Duodenal mucosa (tissue), 2 donors: Measurements from ENCODE around the gene RSPRY1.

Experiments used
- H3K27ac ChIP-seq: one replicate; pipeline ENCODE4 v1.7.0; 2013; ENCODE audit warnings: low read depth, low read length
- H3K27me3 ChIP-seq, 2 donors: one replicate each; pipeline ENCODE4 v1.7.0; 2013; ENCODE audit warnings: low read length in 2 of 2, control low read depth in 1 of 2; ENCODE audit not compliant: insufficient read depth in 2 of 2, control insufficient read depth in 1 of 2
- H3K36me3 ChIP-seq, 2 donors: one replicate each; pipeline ENCODE4 v1.7.0; 2013; ENCODE audit warnings: low read length in 2 of 2, control low read depth in 1 of 2; ENCODE audit not compliant: insufficient read depth in 2 of 2, control insufficient read depth in 1 of 2
- H3K4me1 ChIP-seq, 2 donors: one replicate each; pipeline ENCODE4 v1.7.0; 2013; ENCODE audit warnings: low read length in 2 of 2, control low read depth in 1 of 2; ENCODE audit not compliant: insufficient read depth in 2 of 2, control insufficient read depth in 1 of 2
- H3K4me3 ChIP-seq, 2 donors: one replicate each; pipeline ENCODE4 v1.7.0; 2013; ENCODE audit warnings: low read length in 2 of 2, low read depth in 1 of 2
- H3K9ac ChIP-seq, 2 donors: one replicate each; pipeline ENCODE4 v1.7.0; 2013; ENCODE audit warnings: low read length in 2 of 2, low read depth in 1 of 2
- H3K9me3 ChIP-seq, 2 donors: one replicate each; pipeline ENCODE4 v1.7.0; 2013; ENCODE audit warnings: low read length in 2 of 2, control low read depth in 1 of 2; ENCODE audit not compliant: control insufficient read depth in 1 of 2

RSPRY1 gene

DNA sequence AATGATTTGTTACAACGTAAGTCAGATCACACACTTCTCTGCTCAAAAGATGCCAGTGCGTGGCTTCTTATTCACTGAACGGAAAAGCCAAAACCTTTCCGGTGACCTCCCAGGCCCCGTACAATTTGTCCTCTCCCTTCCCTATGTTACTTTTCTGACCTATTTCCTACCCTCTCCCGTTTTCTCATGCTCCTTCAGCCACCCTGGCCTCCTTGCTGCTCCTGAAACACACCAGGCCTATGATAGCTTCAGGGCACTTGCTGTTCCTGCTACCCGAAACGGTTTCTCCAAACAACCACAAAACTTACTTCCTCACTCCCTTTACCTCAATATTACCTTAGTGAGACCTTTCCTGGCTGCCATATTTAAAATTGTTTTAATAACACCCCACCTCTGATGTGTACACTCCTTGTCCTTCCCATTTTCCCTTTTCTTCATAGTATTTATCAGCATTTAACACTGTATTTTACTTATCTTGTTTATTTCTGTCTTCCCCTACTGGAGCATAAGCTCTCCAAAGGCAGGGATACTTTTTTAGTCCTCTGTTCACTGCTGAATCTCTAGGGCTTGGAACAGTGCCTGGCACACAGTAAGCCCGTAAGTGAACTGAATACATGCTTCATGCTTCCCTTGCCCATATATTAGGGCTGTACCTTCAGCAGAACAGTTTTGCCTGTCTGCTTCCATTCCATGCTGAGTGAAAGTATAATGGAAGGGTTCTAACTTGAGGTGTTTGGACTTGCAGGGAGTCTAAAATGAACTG lies 48.0 kb downstream of the RSPRY1 start:
- Histone ChIP-seq H3K4me1 (no peaks in the 10 kb centered on the region), H3K27me3 (no peaks in the 10 kb centered on the region), H3K4me3 (no peak overlapping the region), H3K36me3 (peaks cover 46 to 70% of the 10 kb centered on the region in 2 donors), H3K9me3 (no peaks in the 10 kb centered on the region), H3K27ac (no peak overlapping the region), H3K9ac (no peak overlapping the region)

DNA sequence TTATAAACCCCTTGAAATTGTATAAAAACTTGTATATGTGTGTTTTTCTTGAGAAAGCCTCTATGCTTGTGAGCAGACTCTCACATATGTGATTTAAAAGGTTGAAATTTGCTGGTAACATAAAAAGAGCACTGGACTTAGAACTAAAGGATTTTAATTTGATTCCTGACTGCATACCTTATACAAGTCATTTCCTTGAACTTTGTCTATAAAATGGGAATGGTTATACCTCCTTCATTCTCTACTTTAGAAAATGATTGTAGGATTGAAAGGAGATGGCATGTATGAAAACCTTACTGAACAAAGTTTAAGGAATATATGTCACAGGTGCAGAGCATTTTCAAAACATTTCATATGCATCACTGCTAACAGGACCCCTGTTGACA lies 48.6 kb downstream of the RSPRY1 start:
- Histone ChIP-seq H3K36me3 (peaks cover 50 to 71% of the 10 kb centered on the region in 2 donors), H3K4me1 (no peaks in the 10 kb centered on the region), H3K9ac (no peak overlapping the region), H3K9me3 (no peaks in the 10 kb centered on the region), H3K27me3 (no peaks in the 10 kb centered on the region), H3K4me3 (no peak overlapping the region), H3K27ac (no peak overlapping the region)

DNA sequence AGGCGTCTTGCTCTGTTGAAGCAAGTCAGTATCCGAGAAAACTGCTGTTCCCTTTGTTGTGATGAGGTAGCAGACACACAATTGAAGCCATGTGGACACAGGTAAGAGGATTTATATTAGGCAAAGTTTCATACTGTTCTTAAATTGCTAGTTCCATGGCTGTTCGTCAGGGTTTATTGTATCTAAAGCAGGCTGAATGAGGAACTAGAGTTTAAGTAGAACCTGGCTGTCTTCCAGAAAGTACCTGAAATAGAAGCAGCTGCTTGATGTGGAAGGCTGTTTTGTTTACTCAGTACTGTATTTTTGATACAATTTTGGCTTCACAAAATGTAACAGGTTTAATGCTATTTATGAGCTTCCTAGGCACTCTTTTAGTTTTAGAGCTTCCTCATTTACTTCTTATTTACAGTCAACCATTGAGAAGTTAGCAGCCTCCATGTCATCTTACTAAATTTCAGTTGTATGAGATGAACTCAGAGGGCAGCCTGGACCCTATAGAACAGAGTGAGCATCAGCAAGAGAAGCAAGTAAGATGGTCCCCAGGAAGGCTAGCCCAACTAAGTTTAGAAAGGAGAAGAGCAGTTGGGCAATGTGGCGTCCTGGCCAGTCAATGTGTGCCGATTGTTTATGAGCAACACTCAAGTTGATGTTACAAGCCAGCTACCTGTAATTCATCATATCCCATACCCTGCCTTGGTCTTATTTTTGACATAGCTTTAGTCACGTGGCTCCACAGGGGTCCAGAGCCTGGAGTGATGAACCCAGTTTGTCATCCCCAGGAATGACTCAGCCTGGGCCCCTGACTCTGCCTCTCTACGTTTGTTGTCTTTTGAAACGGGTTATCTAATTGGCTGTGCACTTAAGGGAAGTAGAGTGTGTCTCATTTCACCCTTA lies 49.2 kb downstream of the RSPRY1 start:
- Histone ChIP-seq H3K9me3 (no peaks in the 10 kb centered on the region), H3K4me3 (no peak overlapping the region), H3K36me3 (peaks cover 50 to 68% of the 10 kb centered on the region in 2 donors), H3K4me1 (peaks cover 0 to 1% of the 10 kb centered on the region in 2 donors), H3K9ac (no peak overlapping the region), H3K27ac (no peak overlapping the region), H3K27me3 (no peaks in the 10 kb centered on the region)

DNA sequence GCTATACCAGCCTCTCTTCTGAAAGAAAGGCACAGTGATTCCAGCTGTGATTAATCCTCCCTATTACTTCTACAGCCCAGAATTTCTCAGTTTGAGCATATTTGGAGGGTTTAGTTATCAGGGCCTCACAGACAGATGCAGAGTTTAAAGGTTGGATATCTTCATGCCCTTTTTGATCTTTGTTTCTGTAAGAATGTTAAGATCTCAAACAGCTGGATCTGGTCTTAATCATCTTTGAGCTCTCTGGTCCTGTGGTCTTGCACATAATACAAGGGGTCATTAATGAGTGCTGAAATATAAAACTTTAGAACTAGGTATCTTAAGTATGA lies 49.9 kb downstream of the RSPRY1 start:
- peaks cover 3 to 7% of the 10 kb centered on the region in 2 donors for H3K4me1 ChIP-seq
- H3K36me3 ChIP-seq = peaks cover 45 to 62% of the 10 kb centered on the region in 2 donors
- H3K27me3 ChIP-seq = no peaks in the 10 kb centered on the region
- H3K27ac ChIP-seq = no peak overlapping the region
- no peak overlapping the region for H3K4me3 ChIP-seq
- H3K9me3 ChIP-seq = no peaks in the 10 kb centered on the region
- H3K9ac ChIP-seq = no peak overlapping the region

DNA sequence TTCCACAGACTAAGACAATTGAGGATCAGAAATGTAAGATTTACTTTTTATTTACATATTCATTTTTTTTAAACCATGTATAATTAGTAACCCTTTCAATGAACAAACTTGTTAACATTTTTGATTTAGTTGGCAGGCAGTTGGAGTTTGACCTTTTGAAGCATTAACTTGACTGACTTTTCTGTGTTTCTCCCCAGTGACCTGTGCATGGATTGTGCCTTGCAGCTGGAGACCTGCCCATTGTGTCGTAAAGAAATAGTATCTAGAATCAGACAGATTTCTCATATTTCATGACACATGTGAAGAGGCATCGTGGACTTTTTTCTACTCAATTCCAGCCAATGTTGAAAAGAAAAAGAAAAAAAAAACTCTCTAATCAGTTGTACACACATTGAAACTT lies 52.6 kb downstream of the RSPRY1 start:
- Histone ChIP-seq H3K4me1 (peaks cover 11 to 17% of the 10 kb centered on the region in 2 donors), H3K27ac (no peak overlapping the region), H3K36me3 (peaks cover 29 to 40% of the 10 kb centered on the region in 2 donors), H3K9me3 (no peaks in the 10 kb centered on the region), H3K27me3 (no peaks in the 10 kb centered on the region), H3K9ac (no peak overlapping the region), H3K4me3 (no peak overlapping the region)

DNA sequence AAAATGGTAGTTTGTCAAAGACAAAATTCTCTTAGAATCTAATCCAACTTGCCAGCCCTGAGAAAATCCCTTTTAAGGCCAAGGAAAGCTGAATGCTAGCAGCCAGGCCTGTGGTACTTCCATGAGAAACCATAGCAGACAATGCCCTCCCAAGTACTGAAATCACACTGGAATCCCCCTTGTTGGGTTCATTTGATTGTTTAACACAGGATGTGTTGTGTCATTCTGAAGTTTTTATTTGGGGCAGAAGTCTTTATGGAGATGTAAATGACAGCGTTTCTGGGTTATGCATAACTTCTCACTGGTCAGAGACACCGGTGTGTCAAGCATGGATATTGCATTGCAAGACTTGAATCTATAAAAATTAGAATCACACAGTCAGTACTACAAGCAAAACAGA lies 53.0 kb downstream of the RSPRY1 start:
- Histone ChIP-seq H3K27ac (no peak overlapping the region), H3K4me1 (peaks cover 11 to 18% of the 10 kb centered on the region in 2 donors), H3K9ac (no peak overlapping the region), H3K27me3 (no peaks in the 10 kb centered on the region), H3K4me3 (no peak overlapping the region), H3K9me3 (no peaks in the 10 kb centered on the region), H3K36me3 (peaks cover 29 to 36% of the 10 kb centered on the region in 2 donors)

DNA sequence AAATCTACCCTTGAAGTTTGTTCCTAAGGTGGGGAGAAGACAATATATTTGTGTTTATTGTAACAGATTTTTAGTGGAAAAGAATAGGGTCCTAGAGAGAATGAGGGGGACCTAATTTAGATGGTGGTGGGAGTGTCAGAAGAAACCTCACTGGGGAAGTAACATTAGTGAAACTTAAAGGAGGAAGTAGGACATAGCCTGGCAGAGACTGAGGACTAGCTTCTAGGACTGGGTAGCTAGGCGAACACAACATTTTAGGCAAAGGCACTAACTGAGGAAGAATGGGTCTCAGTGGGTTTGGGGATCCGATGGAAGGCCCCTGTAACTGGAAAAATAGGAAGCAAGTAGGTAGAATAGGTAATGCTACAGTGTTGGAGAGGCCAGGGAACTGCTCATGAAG lies 54.7 kb downstream of the RSPRY1 start:
- H3K4me1 ChIP-seq = peaks cover 16 to 22% of the 10 kb centered on the region in 2 donors
- H3K27ac ChIP-seq = no peak overlapping the region
- H3K9me3 ChIP-seq = no peaks in the 10 kb centered on the region
- H3K4me3 ChIP-seq = no peak overlapping the region
- H3K9ac ChIP-seq = no peak overlapping the region
- peaks cover 12 to 19% of the 10 kb centered on the region in 2 donors for H3K36me3 ChIP-seq
- no peaks in the 10 kb centered on the region for H3K27me3 ChIP-seq

DNA sequence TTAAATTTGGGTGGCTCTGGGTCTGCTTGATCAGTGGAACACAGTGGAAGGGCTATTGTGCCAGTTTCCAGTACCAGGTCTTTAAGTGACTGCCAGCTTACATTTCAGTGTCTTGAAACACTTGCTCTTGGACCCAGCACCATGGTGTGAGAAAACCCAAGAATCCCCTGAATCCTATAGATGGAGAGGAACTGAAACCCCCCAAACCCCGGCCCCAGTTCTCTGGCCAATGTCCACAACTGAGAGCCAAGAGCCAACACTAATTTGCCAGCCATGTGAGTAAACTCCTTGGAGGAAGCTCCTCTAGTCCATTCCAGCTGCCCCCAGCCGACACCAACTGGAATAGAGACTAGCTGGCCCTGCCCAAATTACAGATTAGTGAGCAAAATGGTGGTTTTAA lies 56.5 kb downstream of the RSPRY1 start:
- H3K4me1 ChIP-seq = peaks cover 21 to 22% of the 10 kb centered on the region in 2 donors
- H3K27ac ChIP-seq = no peak overlapping the region
- no peak overlapping the region for H3K9ac ChIP-seq
- no peak overlapping the region for H3K4me3 ChIP-seq
- H3K9me3 ChIP-seq = no peaks in the 10 kb centered on the region
- H3K36me3 ChIP-seq = peaks cover 9 to 18% of the 10 kb centered on the region in 2 donors
- no peaks in the 10 kb centered on the region for H3K27me3 ChIP-seq

DNA sequence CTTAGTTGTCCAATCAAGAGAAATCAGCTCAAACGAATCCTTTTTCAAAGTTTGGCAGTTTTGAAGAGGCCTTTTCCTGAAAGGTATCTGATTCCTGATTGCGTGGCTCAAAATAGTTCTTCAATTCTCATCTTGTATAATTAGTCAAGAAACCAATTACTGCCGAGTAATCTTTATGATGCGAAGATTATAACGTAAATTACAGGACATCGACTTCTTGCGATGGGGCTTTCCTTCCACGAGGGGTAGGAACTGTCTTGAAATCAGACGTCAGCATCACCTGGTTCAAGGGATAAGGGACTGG lies 58.3 kb downstream of the RSPRY1 start:
- Histone ChIP-seq H3K9me3 (no peaks in the 10 kb centered on the region), H3K4me1 (peaks cover 21 to 22% of the 10 kb centered on the region in 2 donors), H3K9ac (peak overlapping the region; percentile 55 to 58), H3K36me3 (peaks cover 4 to 20% of the 10 kb centered on the region in 2 donors), H3K27ac (peak overlapping the region; percentile 43), H3K27me3 (no peaks in the 10 kb centered on the region), H3K4me3 (peak overlapping the region; percentile 63 to 82)

DNA sequence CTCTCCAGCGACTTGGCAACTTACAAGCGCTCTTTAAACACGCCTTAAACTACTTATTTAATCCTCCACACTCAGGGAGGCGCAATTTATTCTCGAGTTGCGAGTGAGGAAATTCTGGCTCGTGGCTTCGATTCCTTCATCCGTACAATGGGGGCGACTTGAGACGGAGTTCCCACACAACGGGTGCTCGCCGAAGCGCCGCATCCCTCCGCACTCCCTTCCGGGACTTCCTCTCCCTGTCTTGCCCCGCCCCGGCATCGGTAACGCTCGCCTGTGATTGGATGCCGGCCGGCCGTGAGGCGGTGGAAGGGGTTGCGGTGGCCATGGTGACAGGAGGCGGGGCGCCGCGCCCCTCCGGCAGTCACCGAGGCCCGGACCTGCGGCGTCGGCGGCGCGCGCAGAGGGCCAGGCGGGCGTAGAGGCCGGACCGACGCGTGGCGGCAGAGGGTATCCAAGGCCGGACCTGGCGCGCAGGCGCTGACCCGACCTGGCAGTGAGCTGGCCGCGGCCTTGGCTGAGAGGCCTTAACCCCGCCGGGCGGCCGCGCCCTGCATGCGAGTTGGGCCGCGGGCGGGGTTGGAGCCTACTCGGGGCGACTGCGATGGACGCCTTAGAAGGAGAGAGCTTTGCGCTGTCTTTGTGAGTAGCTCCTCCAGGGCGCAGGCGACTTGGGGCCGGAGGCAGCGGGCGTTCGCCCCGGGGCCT lies 58.8 kb downstream of the RSPRY1 start, which contains the start of gene ARL2BP:
TSS of gene ARL2BP (plus strand) at position 493 of the 705 bp plus-strand sequence. CDS start at position 602, 109 bp downstream.
- Histone ChIP-seq H3K27me3 (no peaks in the 10 kb centered on the region), H3K4me1 (peaks cover 21 to 22% of the 10 kb centered on the region in 2 donors), H3K9me3 (no peaks in the 10 kb centered on the region), H3K36me3 (peaks cover 7 to 21% of the 10 kb centered on the region in 2 donors), H3K27ac (peak within 1 kb of the TSS; percentile 89), H3K9ac (peak within 1 kb of the TSS; percentile 70 to 76), H3K4me3 (peak within 1 kb of the TSS; percentile 63 to 82)
